Ramos (cell line): ENCODE results near the gene MSANTD1.

Experiments
- in situ Hi-C: fragments of 300-500 bp; cut with MboI; formaldehyde crosslinking; loops from one replicate; pipeline ENCODE4 v1.14.3; 2022; ENCODE audit warnings: low sequenced_read_pairs; ENCODE audit not compliant: unreplicated experiment

Gene MSANTD1

GRCh38 chr4:3257556-3258482 lies 8.9 kb downstream of the MSANTD1 start:
- in situ Hi-C loops: no loop called here

GRCh38 chr4:3261411-3262207 lies 12.7 kb downstream of the MSANTD1 start:
- in situ Hi-C loops: no loop called here

GRCh38 chr4:3262208-3263052 lies 13.5 kb downstream of the MSANTD1 start:
- in situ Hi-C loops: no loop called here

GRCh38 chr4:3263053-3263875 lies 14.3 kb downstream of the MSANTD1 start:
- in situ Hi-C loops: no loop called here

- in situ Hi-C loops: no loop called here
Measured at GRCh38 chr4:3263876-3264193, 14.9 kb downstream of the MSANTD1 start.

- in situ Hi-C loops: no loop called here
Measured at GRCh38 chr4:3266076-3266475, 17.1 kb downstream of the MSANTD1 start.

GRCh38 chr4:3267576-3268394 lies 18.8 kb downstream of the MSANTD1 start:
- in situ Hi-C loops: no loop called here

GRCh38 chr4:3268395-3269104 lies 19.6 kb downstream of the MSANTD1 start:
- in situ Hi-C loops: no loop called here

- in situ Hi-C loops: no loop called here
Measured at GRCh38 chr4:3269105-3269927, 20.4 kb downstream of the MSANTD1 start.

GRCh38 chr4:3269991-3270611 lies 21.1 kb downstream of the MSANTD1 start:
- in situ Hi-C loops: no loop called here

GRCh38 chr4:3271131-3271530 lies 22.2 kb downstream of the MSANTD1 start:
- in situ Hi-C loops: no loop called here

GRCh38 chr4:3276986-3277385 lies 28.0 kb downstream of the MSANTD1 start:
- in situ Hi-C loops: no loop called here

- in situ Hi-C loops: no loop called here
Measured at GRCh38 chr4:3280466-3280865, 31.5 kb downstream of the MSANTD1 start.

- in situ Hi-C loops: no loop called here
Measured at GRCh38 chr4:3283483-3283882, 34.5 kb downstream of the MSANTD1 start.

GRCh38 chr4:3283916-3284315 lies 35.0 kb downstream of the MSANTD1 start:
- in situ Hi-C loops: no loop called here

- in situ Hi-C loops: no loop called here
Measured at GRCh38 chr4:3284734-3285557, 36.0 kb downstream of the MSANTD1 start.
